HL-60 (cell line): ENCODE measurements around the gene ERBB2.

Experiments used
- DNase-seq, 2 experiments: peaks; one replicate each; pipeline ENCODE4 v3.0.0-alpha.2; 2010 to 2020; ENCODE audit warnings: low read depth in 1 of 2, low spot score in 1 of 2
- H3K27ac ChIP-seq: fragments of 250-450 bp; sonication (Bioruptor Pico); replicated peaks from 2 replicates; pipeline ENCODE4 v1.5.1; 2020; ENCODE audit warnings: mild to moderate bottlenecking, moderate library complexity
- H3K27me3 ChIP-seq: fragments of 250-450 bp; sonication (Bioruptor Pico); 2 replicates; pipeline ENCODE4 v1.5.1; 2021; ENCODE audit warnings: mild to moderate bottlenecking, moderate library complexity; ENCODE audit not compliant: insufficient read depth, poor library complexity, severe bottlenecking
- H3K4me3 ChIP-seq: replicated peaks from 2 replicates; pipeline ENCODE4 v1.5.1; 2011; ENCODE audit warnings: mild to moderate bottlenecking, control low read depth, low read length; ENCODE audit not compliant: insufficient read depth
- GABPA ChIP-seq: IDR thresholded peaks from 2 replicates; pipeline ENCODE4 v1.6.1; 2012; ENCODE audit warnings: low read depth
- POLR2AphosphoS5 ChIP-seq: IDR thresholded peaks from 2 replicates; pipeline ENCODE4 v1.6.1; 2012; ENCODE audit warnings: low read depth
- SPI1 ChIP-seq: IDR thresholded peaks from 2 replicates; pipeline ENCODE4 v1.6.1; 2012; ENCODE audit warnings: low read depth, mild to moderate bottlenecking, borderline replicate concordance
- TF ChIP-seq, protein P1 (sequence below): IDR thresholded peaks from one replicate; pipeline ENCODE4 v1.5.1; 2011; ENCODE audit warnings: low read length, control low read depth, inconsistent platforms; ENCODE audit not compliant: insufficient read depth
- TF ChIP-seq, protein P2 (sequence below): IDR thresholded peaks from 2 replicates; pipeline ENCODE4 v1.6.1; 2012; ENCODE audit warnings: low read depth; ENCODE audit not compliant: insufficient replicate concordance

The ERBB2 gene

DNA sequence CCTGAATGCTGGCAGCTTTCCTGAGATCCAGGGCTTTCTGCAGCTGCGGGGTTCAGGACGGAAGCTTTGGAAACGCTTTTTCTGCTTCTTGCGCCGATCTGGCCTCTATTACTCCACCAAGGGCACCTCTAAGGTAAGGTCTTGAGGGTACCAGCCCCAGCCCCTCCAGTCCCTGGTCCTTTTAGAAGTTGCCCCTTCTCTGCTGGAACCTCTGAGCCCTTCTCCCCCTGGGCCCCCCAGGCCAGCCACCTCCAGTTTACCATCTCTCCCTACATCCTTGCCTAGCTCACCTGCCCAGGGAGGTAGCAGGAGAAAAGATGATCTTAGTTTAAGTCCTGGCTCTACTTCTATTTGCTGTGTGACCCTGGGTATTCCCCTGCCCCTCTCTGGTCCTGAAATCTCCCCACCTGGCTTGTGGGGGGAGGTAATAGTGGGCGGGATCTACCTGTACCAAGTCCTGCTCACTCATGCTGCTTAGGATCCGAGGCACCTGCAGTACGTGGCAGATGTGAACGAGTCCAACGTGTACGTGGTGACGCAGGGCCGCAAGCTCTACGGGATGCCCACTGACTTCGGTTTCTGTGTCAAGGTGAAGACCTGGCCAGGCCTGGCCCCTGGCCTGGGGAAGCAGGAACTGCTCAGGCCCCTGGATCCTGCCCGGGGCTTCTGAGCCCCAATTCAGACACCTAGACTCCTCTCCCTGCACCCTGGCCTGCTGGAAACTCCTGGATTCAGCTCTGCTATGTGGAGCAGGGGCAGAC, 44.4 kb downstream of the ERBB2 start:
- no peak for DNase-seq
- no peak overlapping the region for H3K27ac ChIP-seq
- H3K4me3 ChIP-seq = no peak overlapping the region
- peaks cover 36% of the 10 kb centered on the region for H3K27me3 ChIP-seq
- TF ChIP-seq, protein P1, sequence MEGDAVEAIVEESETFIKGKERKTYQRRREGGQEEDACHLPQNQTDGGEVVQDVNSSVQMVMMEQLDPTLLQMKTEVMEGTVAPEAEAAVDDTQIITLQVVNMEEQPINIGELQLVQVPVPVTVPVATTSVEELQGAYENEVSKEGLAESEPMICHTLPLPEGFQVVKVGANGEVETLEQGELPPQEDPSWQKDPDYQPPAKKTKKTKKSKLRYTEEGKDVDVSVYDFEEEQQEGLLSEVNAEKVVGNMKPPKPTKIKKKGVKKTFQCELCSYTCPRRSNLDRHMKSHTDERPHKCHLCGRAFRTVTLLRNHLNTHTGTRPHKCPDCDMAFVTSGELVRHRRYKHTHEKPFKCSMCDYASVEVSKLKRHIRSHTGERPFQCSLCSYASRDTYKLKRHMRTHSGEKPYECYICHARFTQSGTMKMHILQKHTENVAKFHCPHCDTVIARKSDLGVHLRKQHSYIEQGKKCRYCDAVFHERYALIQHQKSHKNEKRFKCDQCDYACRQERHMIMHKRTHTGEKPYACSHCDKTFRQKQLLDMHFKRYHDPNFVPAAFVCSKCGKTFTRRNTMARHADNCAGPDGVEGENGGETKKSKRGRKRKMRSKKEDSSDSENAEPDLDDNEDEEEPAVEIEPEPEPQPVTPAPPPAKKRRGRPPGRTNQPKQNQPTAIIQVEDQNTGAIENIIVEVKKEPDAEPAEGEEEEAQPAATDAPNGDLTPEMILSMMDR = no peak
- TF ChIP-seq SPI1 = no peak

DNA sequence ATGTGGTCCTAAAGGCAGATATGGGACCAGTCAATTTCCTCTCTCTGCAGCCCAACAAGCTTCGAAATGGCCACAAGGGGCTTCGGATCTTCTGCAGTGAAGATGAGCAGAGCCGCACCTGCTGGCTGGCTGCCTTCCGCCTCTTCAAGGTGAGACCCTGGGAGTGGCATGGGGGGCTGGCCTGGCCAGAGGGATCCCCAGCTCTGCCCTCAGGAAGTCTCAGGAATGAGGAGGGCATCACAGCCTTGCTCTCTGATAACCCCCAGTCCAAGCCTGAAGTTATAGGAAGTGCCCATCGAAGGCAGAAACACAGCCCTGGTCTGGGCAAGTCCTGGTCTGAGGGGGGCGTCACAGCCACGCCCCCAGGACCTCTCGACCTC, 45.0 kb downstream of the ERBB2 start:
- Histone ChIP-seq H3K27me3 (peaks cover 30% of the 10 kb centered on the region), H3K4me3 (no peak overlapping the region), H3K27ac (no peak overlapping the region)
- TF ChIP-seq, protein P2, sequence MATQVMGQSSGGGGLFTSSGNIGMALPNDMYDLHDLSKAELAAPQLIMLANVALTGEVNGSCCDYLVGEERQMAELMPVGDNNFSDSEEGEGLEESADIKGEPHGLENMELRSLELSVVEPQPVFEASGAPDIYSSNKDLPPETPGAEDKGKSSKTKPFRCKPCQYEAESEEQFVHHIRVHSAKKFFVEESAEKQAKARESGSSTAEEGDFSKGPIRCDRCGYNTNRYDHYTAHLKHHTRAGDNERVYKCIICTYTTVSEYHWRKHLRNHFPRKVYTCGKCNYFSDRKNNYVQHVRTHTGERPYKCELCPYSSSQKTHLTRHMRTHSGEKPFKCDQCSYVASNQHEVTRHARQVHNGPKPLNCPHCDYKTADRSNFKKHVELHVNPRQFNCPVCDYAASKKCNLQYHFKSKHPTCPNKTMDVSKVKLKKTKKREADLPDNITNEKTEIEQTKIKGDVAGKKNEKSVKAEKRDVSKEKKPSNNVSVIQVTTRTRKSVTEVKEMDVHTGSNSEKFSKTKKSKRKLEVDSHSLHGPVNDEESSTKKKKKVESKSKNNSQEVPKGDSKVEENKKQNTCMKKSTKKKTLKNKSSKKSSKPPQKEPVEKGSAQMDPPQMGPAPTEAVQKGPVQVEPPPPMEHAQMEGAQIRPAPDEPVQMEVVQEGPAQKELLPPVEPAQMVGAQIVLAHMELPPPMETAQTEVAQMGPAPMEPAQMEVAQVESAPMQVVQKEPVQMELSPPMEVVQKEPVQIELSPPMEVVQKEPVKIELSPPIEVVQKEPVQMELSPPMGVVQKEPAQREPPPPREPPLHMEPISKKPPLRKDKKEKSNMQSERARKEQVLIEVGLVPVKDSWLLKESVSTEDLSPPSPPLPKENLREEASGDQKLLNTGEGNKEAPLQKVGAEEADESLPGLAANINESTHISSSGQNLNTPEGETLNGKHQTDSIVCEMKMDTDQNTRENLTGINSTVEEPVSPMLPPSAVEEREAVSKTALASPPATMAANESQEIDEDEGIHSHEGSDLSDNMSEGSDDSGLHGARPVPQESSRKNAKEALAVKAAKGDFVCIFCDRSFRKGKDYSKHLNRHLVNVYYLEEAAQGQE = no peak
- TF ChIP-seq, protein P1 = no peak
- no peak for TF ChIP-seq POLR2AphosphoS5
- no peak for TF ChIP-seq GABPA
- no peak for TF ChIP-seq SPI1
- no peak for DNase-seq

DNA sequence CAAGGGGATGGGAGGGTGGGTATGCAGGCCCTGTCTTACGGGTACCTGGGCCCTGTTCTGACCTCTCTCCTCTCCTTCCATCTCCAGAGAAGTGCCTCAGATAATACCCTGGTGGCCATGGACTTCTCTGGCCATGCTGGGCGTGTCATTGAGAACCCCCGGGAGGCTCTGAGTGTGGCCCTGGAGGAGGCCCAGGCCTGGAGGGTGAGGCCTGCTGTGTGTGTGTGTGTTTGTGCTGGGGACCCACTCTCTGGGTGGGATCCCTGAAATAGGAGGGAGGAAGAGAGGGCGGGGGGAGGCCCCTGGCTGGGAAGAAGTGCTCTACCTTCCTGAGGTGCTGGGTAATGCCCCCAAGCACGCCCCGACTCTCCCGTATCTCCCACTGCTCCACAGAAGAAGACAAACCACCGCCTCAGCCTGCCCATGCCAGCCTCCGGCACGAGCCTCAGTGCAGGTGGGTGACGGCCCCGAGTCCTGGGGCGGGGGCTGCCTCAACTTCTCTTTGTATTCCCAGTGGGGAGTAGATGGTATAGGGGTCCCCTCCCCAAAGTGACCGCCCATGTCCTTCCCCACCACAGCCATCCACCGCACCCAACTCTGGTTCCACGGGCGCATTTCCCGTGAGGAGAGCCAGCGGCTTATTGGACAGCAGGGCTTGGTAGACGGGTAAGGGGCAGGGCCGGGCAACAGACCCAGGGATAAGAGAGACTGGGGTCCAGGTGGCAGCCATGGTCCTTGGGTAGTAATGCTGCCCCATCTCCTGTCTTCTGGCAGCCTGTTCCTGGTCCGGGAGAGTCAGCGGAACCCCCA, 45.7 kb downstream of the ERBB2 start:
- no peak for DNase-seq
- TF ChIP-seq SPI1 = no peak
- no peak for TF ChIP-seq GABPA
- TF ChIP-seq, protein P2 = no peak
- TF ChIP-seq, protein P1 = no peak
- no peak for TF ChIP-seq POLR2AphosphoS5

DNA sequence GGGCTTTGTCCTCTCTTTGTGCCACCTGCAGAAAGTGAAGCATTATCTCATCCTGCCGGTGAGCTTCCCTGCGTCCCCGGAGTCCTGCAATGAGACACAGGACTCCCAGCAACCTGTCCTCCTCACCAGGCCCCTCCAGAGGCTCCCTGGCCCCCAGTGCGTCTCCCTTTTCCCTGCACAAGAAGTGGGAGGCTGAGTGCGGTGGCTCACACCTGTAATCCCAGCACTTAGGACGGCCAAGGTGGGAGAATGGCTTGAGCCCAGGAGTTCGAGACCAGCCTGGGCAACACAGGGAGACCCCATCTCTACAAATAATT, 46.2 kb downstream of the ERBB2 start:
- DNase-seq = no peak
- Histone ChIP-seq H3K4me3 (no peak overlapping the region), H3K27ac (no peak overlapping the region), H3K27me3 (peaks cover 19% of the 10 kb centered on the region)
- no peak for TF ChIP-seq POLR2AphosphoS5
- TF ChIP-seq, protein P2 = no peak
- TF ChIP-seq, protein P1 = no peak
- no peak for TF ChIP-seq GABPA
- no peak for TF ChIP-seq SPI1

More for the DNA sequence above, 45.7 kb downstream of the ERBB2 start:
- no peak overlapping the region for H3K27ac ChIP-seq
- H3K4me3 ChIP-seq = no peak overlapping the region
- peaks cover 23% of the 10 kb centered on the region for H3K27me3 ChIP-seq
